Natural killer cell (primary cell): Measurements from ENCODE around the gene INPP5D. TPM values are rescaled to one million over a fixed set of nuclear protein-coding genes. Genes with fewer than 3 reads are reported as not detected.

ENCODE experiments used
- ATAC-seq, 3 donors: fragments of 150-1000 bp in 2 of 3; fragments of 200-7000 bp in 1 of 3; cut with Tn5 transposase; 1 replicate in 1 of 3; 2 replicates in 2 of 3; pipeline ENCODE4 v1.10.0; 2021; ENCODE audit warnings: mild to moderate bottlenecking in 2 of 3, moderate library complexity in 2 of 3
- DNase-seq, 2 donors: peaks; one replicate each; pipeline versions ENCODE4 v3.0.0 to v3.0.0-alpha.2; 2013 to 2021; ENCODE audit warnings: mixed read lengths in 1 of 2
- H3K27ac ChIP-seq: one replicate; pipeline ENCODE4 v1.5.1; 2013; ENCODE audit warnings: mild to moderate bottlenecking, low read length
- H3K27me3 ChIP-seq: one replicate; pipeline ENCODE4 v1.6.1; 2013; ENCODE audit warnings: low read length; ENCODE audit not compliant: control insufficient read depth, insufficient read depth
- H3K36me3 ChIP-seq: one replicate; pipeline ENCODE4 v1.6.1; 2013; ENCODE audit warnings: low read length; ENCODE audit not compliant: control insufficient read depth, insufficient read depth
- H3K4me1 ChIP-seq: one replicate; pipeline ENCODE4 v1.6.1; 2013; ENCODE audit warnings: low read length; ENCODE audit not compliant: control insufficient read depth, insufficient read depth
- H3K4me3 ChIP-seq: one replicate; pipeline ENCODE4 v1.5.1; 2013; ENCODE audit warnings: low read length
- H3K9me3 ChIP-seq: one replicate; pipeline ENCODE4 v1.6.1; 2013; ENCODE audit warnings: low read length; ENCODE audit not compliant: control insufficient read depth, insufficient read depth
- H3K27ac Mint-ChIP-seq, 2 donors: one replicate each; pipeline ENCODE4 v1.8.0; 2022; ENCODE audit warnings: mild to moderate bottlenecking in 2 of 2, mixed read lengths in 2 of 2, moderate library complexity in 1 of 2
- H3K27me3 Mint-ChIP-seq, 2 donors: one replicate each; pipeline ENCODE4 v1.8.0; 2022; ENCODE audit warnings: low read depth in 2 of 2, mixed read lengths in 2 of 2
- H3K36me3 Mint-ChIP-seq: one replicate; pipeline ENCODE4 v1.8.0; 2022; ENCODE audit warnings: mixed read lengths
- H3K4me1 Mint-ChIP-seq, 2 donors: one replicate each; pipeline ENCODE4 v1.8.0; 2022; ENCODE audit warnings: mixed read lengths in 2 of 2
- H3K4me3 Mint-ChIP-seq: one replicate; pipeline ENCODE4 v1.8.0; 2022; ENCODE audit warnings: mild to moderate bottlenecking, moderate library complexity, mixed read lengths
- H3K9me3 Mint-ChIP-seq, 2 donors: one replicate each; pipeline ENCODE4 v1.8.0; 2022; ENCODE audit warnings: mixed read lengths in 2 of 2
- CTCF ChIP-seq: fragments of 200-600 bp; IDR thresholded peaks from one replicate; pipeline ENCODE4 v1.8.0; 2022; ENCODE audit warnings: antibody characterized with exemption
- WGBS: methylation state at CpG from one replicate; pipeline ENCODE4 v1.1.7; 2013; ENCODE audit warnings: missing lambda C conversion rate; ENCODE audit not compliant: insufficient coverage; 5-methylcytosine and 5-hydroxymethylcytosine counted together
- intact Hi-C: fragments of 100-400 bp; cut with micrococcal nuclease; formaldehyde crosslinking; loops from one replicate; pipeline ENCODE4 v1.14.2; 2022
- total RNA-seq, 4 donors: library from RNA; stranded (reverse); fragments of 120-200 nt in 1 of 4; gene quantifications; one replicate each; pipeline versions ENCODE4 v1.2.3 to v1.2.4, GENCODE V29; 2013 to 2022

INPP5D gene
- total RNA-seq, 3 donors from 2014 or later (not counting 1 experiment from before 2014, with no cell fraction given), result 385 to 498 (median 497) TPM

- no peak for TF ChIP-seq CTCF
- H3K4me3 Mint-ChIP-seq, result no peak overlapping the region
- H3K36me3 Mint-ChIP-seq, result peaks cover 7% of the 10 kb centered on the region
- Histone ChIP-seq H3K27me3 (no peaks in the 10 kb centered on the region), H3K4me1 (peaks cover 4% of the 10 kb centered on the region), H3K27ac (no peak overlapping the region), H3K36me3 (peaks cover 92% of the 10 kb centered on the region), H3K9me3 (no peaks in the 10 kb centered on the region), H3K4me3 (no peak overlapping the region)
- ATAC-seq (no peak), DNase-seq (no peak)
- 93% methylated on average over 8 of the region's 8 CpGs for WGBS
- peak overlapping the region; percentile 39 to 52 for H3K27ac Mint-ChIP-seq
- peaks cover 16 to 38% of the 10 kb centered on the region in 2 donors for H3K4me1 Mint-ChIP-seq
- no peaks in the 10 kb centered on the region for H3K9me3 Mint-ChIP-seq
- H3K27me3 Mint-ChIP-seq, result no peaks in the 10 kb centered on the region
- intact Hi-C loops, result no loop called here
These were observed 124.5 kb downstream of the INPP5D start for GRCh38 chr2:233184669-233185068.

DNA sequence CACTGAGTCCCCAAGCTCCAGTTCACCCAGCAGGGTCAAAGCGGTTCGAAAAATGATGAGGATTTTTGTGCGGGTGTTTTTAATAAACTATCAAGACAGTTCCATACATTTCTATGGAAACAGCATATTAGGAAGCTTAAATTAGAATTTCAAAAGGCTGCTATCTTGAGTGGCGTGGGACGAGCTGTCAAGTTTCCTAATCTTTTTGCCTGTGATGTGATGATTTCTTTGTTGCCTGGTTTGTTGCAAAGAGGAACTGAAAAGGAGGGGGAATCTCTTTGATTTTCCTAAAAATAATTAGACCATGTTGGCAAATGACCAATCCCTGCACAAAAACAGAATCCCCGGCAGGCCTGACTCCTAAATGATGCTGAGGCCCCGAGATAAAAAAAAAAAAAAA, 125.2 kb downstream of the INPP5D start:
- intact Hi-C loops, result no loop called here
- TF ChIP-seq CTCF, result no peak
- Mint-ChIP-seq H3K4me3 (no peak overlapping the region), H3K9me3 (no peaks in the 10 kb centered on the region), H3K36me3 (peaks cover 7% of the 10 kb centered on the region), H3K27ac (peak overlapping the region; percentile 39 to 52), H3K27me3 (no peaks in the 10 kb centered on the region), H3K4me1 (peaks cover 14 to 32% of the 10 kb centered on the region in 2 donors)
- Histone ChIP-seq H3K36me3 (peaks cover 92% of the 10 kb centered on the region), H3K4me3 (no peak overlapping the region), H3K27ac (no peak overlapping the region), H3K27me3 (no peaks in the 10 kb centered on the region), H3K4me1 (peaks cover 4% of the 10 kb centered on the region), H3K9me3 (no peaks in the 10 kb centered on the region)
- DNase-seq (no peak), ATAC-seq (no peak)
- 94% methylated on average over 7 of the region's 7 CpGs for WGBS

DNA sequence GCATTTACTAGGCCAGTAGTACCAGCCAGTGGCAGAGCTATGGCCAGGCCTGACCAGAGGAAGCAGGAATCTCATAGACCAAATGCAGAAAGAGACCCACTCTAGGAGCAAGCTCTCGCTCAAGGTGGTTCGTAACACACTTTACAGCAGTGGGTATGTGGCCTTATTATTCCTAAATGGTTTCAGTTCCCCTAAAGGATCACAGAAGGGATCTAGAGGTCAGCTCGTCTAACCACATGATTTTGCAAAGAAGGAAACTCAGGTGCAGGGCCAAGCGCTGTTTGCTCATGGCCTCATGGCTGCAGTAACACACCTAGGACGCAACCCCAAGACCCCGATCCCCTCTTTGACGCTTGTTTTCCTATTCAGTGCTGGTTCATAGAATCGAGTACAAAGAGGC, 125.8 kb downstream of the INPP5D start:
- H3K36me3 Mint-ChIP-seq, result peaks cover 10% of the 10 kb centered on the region
- no peaks in the 10 kb centered on the region for H3K9me3 Mint-ChIP-seq
- 79% methylated on average over 8 of the region's 8 CpGs for WGBS
- no peaks in the 10 kb centered on the region for H3K27me3 Mint-ChIP-seq
- Histone ChIP-seq H3K4me1 (peaks cover 4% of the 10 kb centered on the region), H3K27me3 (no peaks in the 10 kb centered on the region), H3K9me3 (no peaks in the 10 kb centered on the region), H3K4me3 (no peak overlapping the region), H3K27ac (no peak overlapping the region), H3K36me3 (peaks cover 95% of the 10 kb centered on the region)
- no peak for DNase-seq
- TF ChIP-seq CTCF, result no peak
- ATAC-seq, result no peak
- peaks cover 13 to 32% of the 10 kb centered on the region in 2 donors for H3K4me1 Mint-ChIP-seq
- H3K4me3 Mint-ChIP-seq, result no peak overlapping the region
- peak overlapping the region; percentile 39 to 52 for H3K27ac Mint-ChIP-seq
- intact Hi-C loops, result no loop called here

DNA sequence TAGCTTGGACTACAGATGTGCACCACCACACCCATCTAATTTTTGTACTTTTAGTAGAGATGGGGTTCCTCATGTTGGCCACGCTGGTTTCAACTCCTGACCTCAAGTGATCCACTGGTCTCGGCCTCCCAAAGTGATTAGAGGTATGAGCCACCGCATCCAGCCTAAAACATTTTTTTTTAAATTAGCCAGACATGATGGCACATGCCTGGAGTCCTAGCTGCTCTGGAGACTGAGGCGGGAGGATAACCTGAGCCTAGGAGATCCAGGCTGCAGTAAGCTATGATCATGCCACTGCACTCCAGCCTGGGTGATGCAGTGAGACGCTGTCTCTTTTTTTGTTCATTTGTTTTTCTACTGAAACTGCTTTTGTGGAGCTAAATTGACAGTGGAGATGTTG, 126.7 kb downstream of the INPP5D start:
- no peaks in the 10 kb centered on the region for H3K27me3 ChIP-seq
- Mint-ChIP-seq H3K4me3 (no peak overlapping the region), H3K9me3 (no peaks in the 10 kb centered on the region), H3K4me1 (peaks cover 6 to 29% of the 10 kb centered on the region in 2 donors), H3K27me3 (no peaks in the 10 kb centered on the region), H3K36me3 (peaks cover 19% of the 10 kb centered on the region), H3K27ac (peak overlapping the region; percentile 46 to 72)
- DNase-seq, result no peak
- no peak overlapping the region for H3K4me3 ChIP-seq
- intact Hi-C loops, result no loop called here
- ATAC-seq, result no peak
- peaks cover 4% of the 10 kb centered on the region for H3K4me1 ChIP-seq
- no peak for TF ChIP-seq CTCF
- peaks cover 95% of the 10 kb centered on the region for H3K36me3 ChIP-seq
- 91% methylated on average over 5 of the region's 5 CpGs for WGBS
- no peak overlapping the region for H3K27ac ChIP-seq
- H3K9me3 ChIP-seq, result no peaks in the 10 kb centered on the region
